ENCODE measurements around the gene OR10AD1.

OR10AD1 gene

GRCh38 chr12:48182631-48183030, 20.5 kb downstream of the OR10AD1 start:
- Histone ChIP-seq H3K36me3 (no peaks in the 10 kb centered on the region), H3K4me1 (no peaks in the 10 kb centered on the region), H3K4me3 (ENCODE audit: low read depth, low read length) (peak overlapping the region; percentile 66), H3K9me3 (no peaks in the 10 kb centered on the region), H3K27me3 (peaks cover 26% of the 10 kb centered on the region)
- TF ChIP-seq CTCF (IDR thresholded peaks at IDR 0.05; ENCODE audit: low read depth, low read length): no peak
- no peak for DNase-seq

- TF ChIP-seq CTCF (IDR thresholded peaks at IDR 0.05; ENCODE audit: low read depth, low read length): no peak
Measured at GRCh38 chr12:48180857-48181495, 22.1 kb downstream of the OR10AD1 start.

GRCh38 chr12:48180424-48180823, 22.7 kb downstream of the OR10AD1 start:
- DNase-seq: no peak
- no peak overlapping the region for H3K4me3 ChIP-seq (ENCODE audit: low read depth, low read length)
- H3K9me3 ChIP-seq: no peaks in the 10 kb centered on the region
- no peak for TF ChIP-seq CTCF (IDR thresholded peaks at IDR 0.05; ENCODE audit: low read depth, low read length)
- no peaks in the 10 kb centered on the region for H3K4me1 ChIP-seq
- peaks cover 37% of the 10 kb centered on the region for H3K27me3 ChIP-seq
- no peaks in the 10 kb centered on the region for H3K36me3 ChIP-seq

More at GRCh38 chr12:48180857-48181495, 22.1 kb downstream of the OR10AD1 start:
- H3K4me1 ChIP-seq: no peaks in the 10 kb centered on the region
- no peaks in the 10 kb centered on the region for H3K9me3 ChIP-seq
- H3K4me3 ChIP-seq (ENCODE audit: low read depth, low read length): no peak overlapping the region
- no peaks in the 10 kb centered on the region for H3K36me3 ChIP-seq
- peaks cover 38% of the 10 kb centered on the region for H3K27me3 ChIP-seq
- no peak for DNase-seq

GRCh38 chr12:48179466-48179865, 23.6 kb downstream of the OR10AD1 start:
- H3K36me3 ChIP-seq: no peaks in the 10 kb centered on the region
- TF ChIP-seq CTCF (IDR thresholded peaks at IDR 0.05; ENCODE audit: low read depth, low read length): no peak
- H3K9me3 ChIP-seq: no peaks in the 10 kb centered on the region
- H3K4me3 ChIP-seq (ENCODE audit: low read depth, low read length): no peak overlapping the region
- peaks cover 28% of the 10 kb centered on the region for H3K27me3 ChIP-seq
- H3K4me1 ChIP-seq: no peaks in the 10 kb centered on the region
- no peak for DNase-seq

GRCh38 chr12:48177982-48178381, 25.1 kb downstream of the OR10AD1 start:
- DNase-seq: no peak
- no peak for TF ChIP-seq CTCF (IDR thresholded peaks at IDR 0.05; ENCODE audit: low read depth, low read length)
- no peak overlapping the region for H3K4me3 ChIP-seq (ENCODE audit: low read depth, low read length)
- no peaks in the 10 kb centered on the region for H3K36me3 ChIP-seq
- H3K9me3 ChIP-seq: no peaks in the 10 kb centered on the region
- peaks cover 18% of the 10 kb centered on the region for H3K27me3 ChIP-seq
- no peaks in the 10 kb centered on the region for H3K4me1 ChIP-seq

- DNase-seq: no peak
- H3K4me1 ChIP-seq: no peaks in the 10 kb centered on the region
- H3K36me3 ChIP-seq: no peaks in the 10 kb centered on the region
- H3K9me3 ChIP-seq: no peaks in the 10 kb centered on the region
- TF ChIP-seq CTCF (IDR thresholded peaks at IDR 0.05; ENCODE audit: low read depth, low read length): no peak
- H3K4me3 ChIP-seq (ENCODE audit: low read depth, low read length): no peak overlapping the region
- peaks cover 18% of the 10 kb centered on the region for H3K27me3 ChIP-seq
Measured at GRCh38 chr12:48176417-48176751, 26.7 kb downstream of the OR10AD1 start.

All from BE2C (cell line).